ENCODE measurements around the gene LRRC23. TPM values are rescaled to one million over a fixed set of nuclear protein-coding genes. Genes with fewer than 3 reads are reported as not detected.

The LRRC23 gene
- total and polyA plus RNA-seq, 2 of the 13 experiments (the other 11 are each of a cell fraction or from before 2014, with no cell fraction given), result 6.0 to 7.8 TPM

DNA sequence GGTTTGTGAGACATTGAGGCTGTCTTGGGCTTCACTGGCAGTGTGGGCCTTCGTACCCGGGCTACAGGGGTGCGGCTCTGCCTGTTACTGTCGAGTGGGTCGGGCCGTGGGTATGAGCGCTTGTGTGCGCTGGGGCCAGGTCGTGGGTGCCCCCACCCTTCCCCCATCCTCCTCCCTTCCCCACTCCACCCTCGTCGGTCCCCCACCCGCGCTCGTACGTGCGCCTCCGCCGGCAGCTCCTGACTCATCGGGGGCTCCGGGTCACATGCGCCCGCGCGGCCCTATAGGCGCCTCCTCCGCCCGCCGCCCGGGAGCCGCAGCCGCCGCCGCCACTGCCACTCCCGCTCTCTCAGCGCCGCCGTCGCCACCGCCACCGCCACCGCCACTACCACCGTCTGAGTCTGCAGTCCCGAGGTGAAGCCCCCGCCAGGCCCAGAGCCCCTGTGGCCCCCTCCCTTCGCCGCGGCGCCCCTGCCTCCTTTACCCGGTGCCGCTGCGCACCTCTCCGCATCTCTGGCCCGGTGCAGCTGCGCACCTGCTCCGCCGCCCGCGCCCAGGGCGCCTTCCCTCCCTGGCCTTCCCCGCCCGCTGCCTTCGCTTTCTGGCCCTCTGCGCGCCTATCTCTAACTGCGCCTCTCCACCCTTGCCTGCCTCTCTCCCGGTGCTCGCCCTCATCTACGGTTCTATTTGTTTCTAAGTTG, 9.8 kb downstream of the LRRC23 start, which contains the start of gene ENO2 (continued):
- TF ChIP-seq, protein P1, sequence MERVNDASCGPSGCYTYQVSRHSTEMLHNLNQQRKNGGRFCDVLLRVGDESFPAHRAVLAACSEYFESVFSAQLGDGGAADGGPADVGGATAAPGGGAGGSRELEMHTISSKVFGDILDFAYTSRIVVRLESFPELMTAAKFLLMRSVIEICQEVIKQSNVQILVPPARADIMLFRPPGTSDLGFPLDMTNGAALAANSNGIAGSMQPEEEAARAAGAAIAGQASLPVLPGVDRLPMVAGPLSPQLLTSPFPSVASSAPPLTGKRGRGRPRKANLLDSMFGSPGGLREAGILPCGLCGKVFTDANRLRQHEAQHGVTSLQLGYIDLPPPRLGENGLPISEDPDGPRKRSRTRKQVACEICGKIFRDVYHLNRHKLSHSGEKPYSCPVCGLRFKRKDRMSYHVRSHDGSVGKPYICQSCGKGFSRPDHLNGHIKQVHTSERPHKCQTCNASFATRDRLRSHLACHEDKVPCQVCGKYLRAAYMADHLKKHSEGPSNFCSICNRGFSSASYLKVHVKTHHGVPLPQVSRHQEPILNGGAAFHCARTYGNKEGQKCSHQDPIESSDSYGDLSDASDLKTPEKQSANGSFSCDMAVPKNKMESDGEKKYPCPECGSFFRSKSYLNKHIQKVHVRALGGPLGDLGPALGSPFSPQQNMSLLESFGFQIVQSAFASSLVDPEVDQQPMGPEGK (CRISPR knock-in tag; IDR thresholded peaks at IDR 0.05), result peak; percentile 43; the same call in 1 of the 2 replicates
- TF ChIP-seq SNAPC2 (CRISPR knock-in tag; IDR thresholded peaks at IDR 0.05) (0 out of 2 replicates have a peak, but pooled peaks have one; percentile 6), YEATS4 (CRISPR knock-in tag; IDR thresholded peaks at IDR 0.05; ENCODE audit: borderline replicate concordance) (0 out of 2 replicates have a peak, but pooled peaks have one; percentile 48), MAX (IDR thresholded peaks at IDR 0.05) (0 out of 2 replicates have a peak, but pooled peaks have one; percentile 53), ZNF616 (CRISPR knock-in tag; IDR thresholded peaks at IDR 0.05; ENCODE audit: low read depth) (no peak), AGO2 (optimal IDR thresholded peaks at IDR 0.05; ENCODE audit: low read depth, low read length) (peak; percentile 58), CENPT (CRISPR knock-in tag; IDR thresholded peaks at IDR 0.05; ENCODE audit: low read depth) (0 out of 2 replicates have a peak, but pooled peaks have one; percentile 26), NR2F2 (IDR thresholded peaks at IDR 0.05; ENCODE audit: borderline replicate concordance, low read depth) (0 out of 2 replicates have a peak, but pooled peaks have one; percentile 7), AKAP8 (CRISPR knock-in tag; IDR thresholded peaks at IDR 0.05) (0 out of 2 replicates have a peak, but pooled peaks have one; percentile 42), CHCHD3 (CRISPR knock-in tag; IDR thresholded peaks at IDR 0.05) (peak; percentile 57; the same call in 1 of the 2 replicates), NFYC (CRISPR knock-in tag; IDR thresholded peaks at IDR 0.05) (no peak), TCF12 (IDR thresholded peaks at IDR 0.05) (no peak), TCF12 (CRISPR knock-in tag; IDR thresholded peaks at IDR 0.05) (0 out of 2 replicates have a peak, but pooled peaks have one; percentile 49), ZNF563 (CRISPR knock-in tag; IDR thresholded peaks at IDR 0.05) (peak; percentile 25; the same call in 1 of the 2 replicates), BRD4 (CRISPR knock-in tag; IDR thresholded peaks at IDR 0.05) (peak; percentile 13; the same call in 1 of the 2 replicates), MTA1 (CRISPR knock-in tag; IDR thresholded peaks at IDR 0.05; ENCODE audit: borderline replicate concordance) (peak; percentile 26; the same call in 1 of the 2 replicates), ZIK1 (CRISPR knock-in tag; IDR thresholded peaks at IDR 0.05; ENCODE audit: borderline replicate concordance, low read depth) (no peak), ZNF33A (CRISPR knock-in tag; IDR thresholded peaks at IDR 0.05; ENCODE audit: borderline replicate concordance) (0 out of 2 replicates have a peak, but pooled peaks have one; percentile 13), ISX (CRISPR knock-in tag; conservative IDR thresholded peaks at IDR 0.05) (0 out of 2 replicates have a peak, but pooled peaks have one; percentile 61), ZNF10 (CRISPR knock-in tag; IDR thresholded peaks at IDR 0.05; ENCODE audit: borderline replicate concordance, low read depth) (no peak), ZNF589 (CRISPR knock-in tag; conservative IDR thresholded peaks at IDR 0.05) (0 out of 2 replicates have a peak, but pooled peaks have one; percentile 11)
- TF ChIP-seq, protein P2, sequence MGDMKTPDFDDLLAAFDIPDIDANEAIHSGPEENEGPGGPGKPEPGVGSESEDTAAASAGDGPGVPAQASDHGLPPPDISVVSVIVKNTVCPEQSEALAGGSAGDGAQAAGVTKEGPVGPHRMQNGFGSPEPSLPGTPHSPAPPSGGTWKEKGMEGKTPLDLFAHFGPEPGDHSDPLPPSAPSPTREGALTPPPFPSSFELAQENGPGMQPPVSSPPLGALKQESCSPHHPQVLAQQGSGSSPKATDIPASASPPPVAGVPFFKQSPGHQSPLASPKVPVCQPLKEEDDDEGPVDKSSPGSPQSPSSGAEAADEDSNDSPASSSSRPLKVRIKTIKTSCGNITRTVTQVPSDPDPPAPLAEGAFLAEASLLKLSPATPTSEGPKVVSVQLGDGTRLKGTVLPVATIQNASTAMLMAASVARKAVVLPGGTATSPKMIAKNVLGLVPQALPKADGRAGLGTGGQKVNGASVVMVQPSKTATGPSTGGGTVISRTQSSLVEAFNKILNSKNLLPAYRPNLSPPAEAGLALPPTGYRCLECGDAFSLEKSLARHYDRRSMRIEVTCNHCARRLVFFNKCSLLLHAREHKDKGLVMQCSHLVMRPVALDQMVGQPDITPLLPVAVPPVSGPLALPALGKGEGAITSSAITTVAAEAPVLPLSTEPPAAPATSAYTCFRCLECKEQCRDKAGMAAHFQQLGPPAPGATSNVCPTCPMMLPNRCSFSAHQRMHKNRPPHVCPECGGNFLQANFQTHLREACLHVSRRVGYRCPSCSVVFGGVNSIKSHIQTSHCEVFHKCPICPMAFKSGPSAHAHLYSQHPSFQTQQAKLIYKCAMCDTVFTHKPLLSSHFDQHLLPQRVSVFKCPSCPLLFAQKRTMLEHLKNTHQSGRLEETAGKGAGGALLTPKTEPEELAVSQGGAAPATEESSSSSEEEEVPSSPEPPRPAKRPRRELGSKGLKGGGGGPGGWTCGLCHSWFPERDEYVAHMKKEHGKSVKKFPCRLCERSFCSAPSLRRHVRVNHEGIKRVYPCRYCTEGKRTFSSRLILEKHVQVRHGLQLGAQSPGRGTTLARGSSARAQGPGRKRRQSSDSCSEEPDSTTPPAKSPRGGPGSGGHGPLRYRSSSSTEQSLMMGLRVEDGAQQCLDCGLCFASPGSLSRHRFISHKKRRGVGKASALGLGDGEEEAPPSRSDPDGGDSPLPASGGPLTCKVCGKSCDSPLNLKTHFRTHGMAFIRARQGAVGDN (CRISPR knock-in tag; IDR thresholded peaks at IDR 0.05), result peak; percentile 83
